Psoas muscle (tissue), 8 donors: Measurements from ENCODE around the gene COL26A1. TPM values are rescaled to one million over a fixed set of nuclear protein-coding genes. Genes with fewer than 3 reads are reported as not detected.

Experiments
- ATAC-seq, 4 donors: fragments of 200-7000 bp; cut with Tn5 transposase; one replicate each; pipeline ENCODE4 v1.9.1; 2020; ENCODE audit warnings: moderate library complexity in 3 of 4, mild to moderate bottlenecking in 2 of 4
- DNase-seq, 2 donors: peaks; one replicate each; pipeline ENCODE4 v3.0.0-alpha.2; 2020
- H3K27ac ChIP-seq: fragments of 200-600 bp; one replicate; pipeline ENCODE4 v1.8.0; 2022
- H3K27me3 ChIP-seq, 3 donors: fragments of 200-600 bp in 1 of 3; one replicate each; pipeline versions ENCODE4 v1.6.1 to v1.8.0; 2013 to 2022; ENCODE audit warnings: low read length in 2 of 3, mild to moderate bottlenecking in 2 of 3, moderate library complexity in 1 of 3; ENCODE audit not compliant: insufficient read depth in 3 of 3
- H3K36me3 ChIP-seq, 2 donors: fragments of 200-600 bp in 1 of 2; one replicate each; pipeline versions ENCODE4 v1.6.1 to v1.8.0; 2013 to 2022; ENCODE audit warnings: low read depth in 1 of 2, mild to moderate bottlenecking in 1 of 2, moderate library complexity in 1 of 2; ENCODE audit not compliant: insufficient read depth in 1 of 2
- H3K4me1 ChIP-seq: fragments of 200-600 bp; one replicate; pipeline ENCODE4 v1.8.0; 2022
- H3K4me3 ChIP-seq: fragments of 200-600 bp; one replicate; pipeline ENCODE4 v1.8.0; 2022; ENCODE audit warnings: mild to moderate bottlenecking
- H3K9me3 ChIP-seq: fragments of 200-600 bp; one replicate; pipeline ENCODE4 v1.8.0; 2022
- CTCF ChIP-seq: fragments of 200-600 bp; IDR thresholded peaks from one replicate; pipeline ENCODE4 v1.8.0; 2022; ENCODE audit warnings: antibody characterized with exemption
- WGBS, 3 donors: extraction: QIAGEN DNeasy Blood & Tissue Kit; methylation state at CpG; one replicate each; pipeline versions ENCODE4 v1.1.6 to v1.1.7; 2013; 5-methylcytosine and 5-hydroxymethylcytosine counted together
- intact Hi-C, 2 donors: fragments of 100-400 bp; cut with DNase I; formaldehyde crosslinking; loops; one replicate each; pipeline versions ENCODE4 v1.11.0 to v1.14.2; 2022
- polyA plus RNA-seq, 3 donors: library from polyadenylated mRNA; stranded (reverse); fragments of 200-250 nt; gene quantifications; one replicate each; pipeline ENCODE4 v1.2.3, GENCODE V29; 2013
- total RNA-seq, 4 donors: library from RNA; stranded (reverse); fragmentation: NEBNext Ultra II Directional in 2 of 4; extraction: Animal tissue kit (Norgen Biotek cat#: 25700) in 2 of 4; gene quantifications; one replicate each; pipeline versions ENCODE4 v1.2.1 to v1.2.4, GENCODE V29; 2021 to 2023
- donor health status: healthy with polysubstance abuse.
- donor health status: DM: no; HTN: no; CAD: no; lungs with moderate emphysema.
- donor health status: Bipolar disorder and iron deficiency.
- donor health status: healthy.
- donor health status: DM: yes; HTN: yes; CAD: no.
- donor health status: DM: no; HTN: no; CAD: no.
- donor health status: DM: no; HTN: no; CAD: no.
- donor health status: DM: yes; HTN: yes; CAD: no.

COL26A1 gene
- total and polyA plus RNA-seq, 7 donors, result 0.03 TPM; not detected in 6

GRCh38 chr7:101575721-101576120 is 213.0 kb downstream of the COL26A1 start:
- no peak for TF ChIP-seq CTCF
- H3K27ac ChIP-seq, result no peak overlapping the region
- H3K27me3 ChIP-seq, result no peaks in the 10 kb centered on the region
- DNase-seq (no peak), ATAC-seq (no peak)
- no peaks in the 10 kb centered on the region for H3K36me3 ChIP-seq
- intact Hi-C loops, result no loop called here
- no peak overlapping the region for H3K4me3 ChIP-seq
- H3K4me1 ChIP-seq, result no peaks in the 10 kb centered on the region
- peaks cover 12% of the 10 kb centered on the region for H3K9me3 ChIP-seq

GRCh38 chr7:101576998-101577397 is 214.3 kb downstream of the COL26A1 start:
- DNase-seq (no peak), ATAC-seq (no peak)
- Histone ChIP-seq H3K36me3 (no peaks in the 10 kb centered on the region), H3K4me3 (no peak overlapping the region), H3K9me3 (peaks cover 12% of the 10 kb centered on the region), H3K27ac (no peak overlapping the region), H3K4me1 (no peaks in the 10 kb centered on the region), H3K27me3 (no peaks in the 10 kb centered on the region)
- WGBS, 3 donors, result 94 to 97% (median 96%) methylated on average over 3 of the region's 3 CpGs
- TF ChIP-seq CTCF, result no peak
- intact Hi-C loops, result no loop called here

- DNase-seq (no peak), ATAC-seq (no peak)
- no peak for TF ChIP-seq CTCF
- intact Hi-C loops, result no loop called here
- 57 to 72% (median 68%) methylated on average over 1 of the region's 1 CpG for WGBS, 3 donors
- no peak overlapping the region for H3K4me3 ChIP-seq
- H3K27me3 ChIP-seq, result no peaks in the 10 kb centered on the region
- no peak overlapping the region for H3K27ac ChIP-seq
- no peaks in the 10 kb centered on the region for H3K36me3 ChIP-seq
- no peaks in the 10 kb centered on the region for H3K4me1 ChIP-seq
- H3K9me3 ChIP-seq, result peaks cover under 1% of the 10 kb centered on the region
Observed at GRCh38 chr7:101578552-101578951, 215.9 kb downstream of the COL26A1 start.

- intact Hi-C loops, result no loop called here
- 90 to 93% (median 90%) methylated on average over 7 of the region's 7 CpGs for WGBS, 3 donors
- Histone ChIP-seq H3K36me3 (no peaks in the 10 kb centered on the region), H3K4me1 (no peaks in the 10 kb centered on the region), H3K9me3 (no peaks in the 10 kb centered on the region), H3K27ac (no peak overlapping the region), H3K27me3 (no peaks in the 10 kb centered on the region), H3K4me3 (no peak overlapping the region)
- TF ChIP-seq CTCF, result no peak
- DNase-seq (no peak), ATAC-seq (no peak)
Observed at GRCh38 chr7:101580596-101580995, 217.9 kb downstream of the COL26A1 start.

- Histone ChIP-seq H3K4me3 (no peak overlapping the region), H3K36me3 (no peaks in the 10 kb centered on the region), H3K9me3 (no peaks in the 10 kb centered on the region), H3K27ac (no peak overlapping the region), H3K4me1 (no peaks in the 10 kb centered on the region), H3K27me3 (no peaks in the 10 kb centered on the region)
- intact Hi-C loops, result no loop called here
- WGBS, 3 donors, result 75 to 76% (median 75%) methylated on average over 10 of the region's 10 CpGs
- ATAC-seq (no peak), DNase-seq (no peak)
- TF ChIP-seq CTCF, result no peak
Observed at GRCh38 chr7:101581891-101582290, 219.2 kb downstream of the COL26A1 start.
